OCI-LY7 (cell line): ENCODE measurements around the gene SERGEF.

Experiments used
- EZH2phosphoT487 ChIP-seq: fragments of 200-600 bp; sonication (generic); IDR thresholded peaks from 2 replicates; pipeline ENCODE4 v1.6.1; 2018; ENCODE audit warnings: low read depth, borderline replicate concordance, mild to moderate bottlenecking, mixed run types, antibody characterized with exemption, low read length, moderate library complexity, mixed read lengths
- TF ChIP-seq, protein P1 (sequence below): fragments of 200-600 bp; sonication (generic); conservative IDR thresholded peaks from 2 replicates; pipeline ENCODE4 v1.5.1; 2014; ENCODE audit warnings: mild to moderate bottlenecking, antibody characterized with exemption, low read length, moderate library complexity, mixed read lengths

DNA sequence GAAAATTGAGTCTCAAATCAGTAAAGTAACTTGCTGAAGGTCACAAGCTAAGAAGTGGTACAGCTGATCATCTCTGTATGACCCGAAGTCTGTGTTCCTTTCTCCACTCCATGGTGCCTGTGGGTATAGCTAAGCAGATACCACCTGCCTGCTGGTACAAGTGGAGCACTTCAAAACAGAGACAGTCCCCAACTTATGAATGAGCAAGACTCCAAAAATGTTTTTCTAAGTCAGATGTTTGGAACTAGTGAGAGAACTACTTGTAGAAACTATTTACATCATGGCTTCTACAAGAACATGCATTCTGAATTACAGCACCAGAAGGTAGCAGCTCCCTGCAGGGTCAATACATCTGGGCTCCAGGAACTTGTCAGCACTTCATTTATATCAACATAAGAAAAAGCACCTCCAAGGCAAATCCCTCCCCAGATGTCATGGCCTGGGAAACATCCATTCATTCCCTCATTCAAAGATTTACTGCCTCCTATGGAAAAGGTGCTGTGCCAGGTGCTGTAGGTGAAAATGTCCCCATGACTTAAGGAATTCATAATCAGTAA, 94.7 kb downstream of the SERGEF start:
- TF ChIP-seq, protein P1, sequence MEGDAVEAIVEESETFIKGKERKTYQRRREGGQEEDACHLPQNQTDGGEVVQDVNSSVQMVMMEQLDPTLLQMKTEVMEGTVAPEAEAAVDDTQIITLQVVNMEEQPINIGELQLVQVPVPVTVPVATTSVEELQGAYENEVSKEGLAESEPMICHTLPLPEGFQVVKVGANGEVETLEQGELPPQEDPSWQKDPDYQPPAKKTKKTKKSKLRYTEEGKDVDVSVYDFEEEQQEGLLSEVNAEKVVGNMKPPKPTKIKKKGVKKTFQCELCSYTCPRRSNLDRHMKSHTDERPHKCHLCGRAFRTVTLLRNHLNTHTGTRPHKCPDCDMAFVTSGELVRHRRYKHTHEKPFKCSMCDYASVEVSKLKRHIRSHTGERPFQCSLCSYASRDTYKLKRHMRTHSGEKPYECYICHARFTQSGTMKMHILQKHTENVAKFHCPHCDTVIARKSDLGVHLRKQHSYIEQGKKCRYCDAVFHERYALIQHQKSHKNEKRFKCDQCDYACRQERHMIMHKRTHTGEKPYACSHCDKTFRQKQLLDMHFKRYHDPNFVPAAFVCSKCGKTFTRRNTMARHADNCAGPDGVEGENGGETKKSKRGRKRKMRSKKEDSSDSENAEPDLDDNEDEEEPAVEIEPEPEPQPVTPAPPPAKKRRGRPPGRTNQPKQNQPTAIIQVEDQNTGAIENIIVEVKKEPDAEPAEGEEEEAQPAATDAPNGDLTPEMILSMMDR, result no peak
- no peak for TF ChIP-seq EZH2phosphoT487
